Epithelial cell of proximal tubule (primary cell): ENCODE results near the gene E2F7. TPM values are rescaled to one million over a fixed set of nuclear protein-coding genes. Genes with fewer than 3 reads are reported as not detected.

Experiments used
- DNase-seq: peaks from one replicate; pipeline ENCODE4 v3.0.0-alpha.2; 2011; ENCODE audit warnings: low read depth
- H3K4me3 ChIP-seq: 2 replicates; pipeline ENCODE4 v1.5.1; 2011; ENCODE audit warnings: low read depth, mild to moderate bottlenecking, low read length
- CTCF ChIP-seq: conservative IDR thresholded peaks from 2 replicates; pipeline ENCODE4 v1.5.1; 2012; ENCODE audit warnings: low read depth, mild to moderate bottlenecking, low read length
- total RNA-seq: library from RNA; depleted of rRNA; stranded (reverse); fragments of >200 nt; gene quantifications from 2 replicates; pipeline ENCODE4 v1.2.3, GENCODE V29; 2015

E2F7 gene
- total RNA-seq, 1 donor from 2014 or later, result 20.5 TPM

GRCh38 chr12:77005611-77006098, 59.7 kb downstream of the E2F7 start:
- no peak overlapping the region for H3K4me3 ChIP-seq
- no peak for TF ChIP-seq CTCF
- no peak for DNase-seq

GRCh38 chr12:77003914-77004313, 61.5 kb downstream of the E2F7 start:
- DNase-seq, result no peak
- no peak for TF ChIP-seq CTCF
- H3K4me3 ChIP-seq, result no peak overlapping the region

- DNase-seq, result no peak
- no peak overlapping the region for H3K4me3 ChIP-seq
- TF ChIP-seq CTCF, result no peak
Measured at GRCh38 chr12:77003246-77003645, 62.1 kb downstream of the E2F7 start.

- no peak overlapping the region for H3K4me3 ChIP-seq
- TF ChIP-seq CTCF, result no peak
- no peak for DNase-seq
Measured at GRCh38 chr12:77002382-77002781, 63.0 kb downstream of the E2F7 start.

- no peak overlapping the region for H3K4me3 ChIP-seq
- no peak for TF ChIP-seq CTCF
- DNase-seq, result no peak
Measured at GRCh38 chr12:77001276-77001675, 64.1 kb downstream of the E2F7 start.

- no peak for DNase-seq
- no peak for TF ChIP-seq CTCF
- no peak overlapping the region for H3K4me3 ChIP-seq
Measured at GRCh38 chr12:76998908-76999556, 66.3 kb downstream of the E2F7 start.

- TF ChIP-seq CTCF, result no peak
- H3K4me3 ChIP-seq, result no peak overlapping the region
Measured at GRCh38 chr12:76998386-76998785, 67.0 kb downstream of the E2F7 start.

More at GRCh38 chr12:76998386-76998785, 67.0 kb downstream of the E2F7 start:
- no peak for DNase-seq
